SU-DHL-6 (cell line): Measurements from ENCODE around the gene EIF4E1B.

ENCODE experiments used
- H2AFZ ChIP-seq: fragments of 200-600 bp; sonication (generic); 2 replicates; pipeline ENCODE4 v1.6.1; 2014; ENCODE audit warnings: low read depth, mild to moderate bottlenecking, moderate library complexity, mixed read lengths, antibody characterized with exemption, low read length; ENCODE audit not compliant: severe bottlenecking
- H3F3A ChIP-seq: fragments of 200-600 bp; shearing (Covaris generic); 2 replicates; pipeline ENCODE4 v1.6.0; 2016; ENCODE audit warnings: antibody characterized with exemption, mild to moderate bottlenecking; ENCODE audit not compliant: insufficient read depth
- H3K27ac ChIP-seq: fragments of 200-600 bp; sonication (generic); 2 replicates; pipeline ENCODE4 v1.5.1; 2016; ENCODE audit warnings: low read depth, mild to moderate bottlenecking, low read length, moderate library complexity, mixed read lengths
- H3K27me3 ChIP-seq: fragments of 200-600 bp; sonication (generic), shearing (Covaris generic); 2 replicates; pipeline ENCODE4 v1.6.0; 2014; ENCODE audit warnings: mild to moderate bottlenecking, low read length
- H3K36me3 ChIP-seq: fragments of 200-600 bp; sonication (generic); 2 replicates; pipeline ENCODE4 v1.6.1; 2014; ENCODE audit warnings: mild to moderate bottlenecking, low read length, mixed read lengths
- H3K4me2 ChIP-seq: fragments of 300-600, 200-600 bp; shearing (Covaris generic), sonication (generic); 2 replicates; pipeline ENCODE4 v1.6.0; 2014; ENCODE audit warnings: low read length, low read depth, mild to moderate bottlenecking; ENCODE audit not compliant: poor library complexity, severe bottlenecking
- H3K4me3 ChIP-seq: fragments of 200-600 bp; sonication (generic); 2 replicates; pipeline ENCODE4 v1.5.1; 2014; ENCODE audit warnings: antibody characterized with exemption, low read length, mild to moderate bottlenecking, mixed read lengths; ENCODE audit not compliant: insufficient read depth, poor library complexity, severe bottlenecking
- H3K79me2 ChIP-seq: fragments of 200-600 bp; sonication (generic); 2 replicates; pipeline ENCODE4 v1.6.1; 2014; ENCODE audit warnings: mild to moderate bottlenecking, low read length, moderate library complexity; ENCODE audit not compliant: insufficient read depth
- H3K9ac ChIP-seq: fragments of 200-600 bp; sonication (generic); 2 replicates; pipeline ENCODE4 v1.7.0; 2014; ENCODE audit warnings: mild to moderate bottlenecking, low read length
- H3K9me2 ChIP-seq: fragments of 200-600 bp; sonication (generic); replicated peaks from 2 replicates; pipeline ENCODE4 v1.6.1; 2014; ENCODE audit warnings: low read length; ENCODE audit not compliant: insufficient read depth
- H3K9me3 ChIP-seq: fragments of 200-600 bp; sonication (generic); 2 replicates; pipeline ENCODE4 v1.6.1; 2014; ENCODE audit warnings: low read length, mixed read lengths; ENCODE audit not compliant: insufficient read depth
- H4K20me1 ChIP-seq: fragments of 200-600 bp; sonication (generic); 2 replicates; pipeline ENCODE4 v1.6.1; 2014; ENCODE audit warnings: low read depth, mild to moderate bottlenecking, antibody characterized with exemption, low read length, moderate library complexity, mixed read lengths
- CTCF ChIP-seq: fragments of 200-600 bp; sonication (generic); IDR thresholded peaks from one replicate; pipeline ENCODE4 v1.5.1; 2017; ENCODE audit warnings: antibody characterized with exemption, mild to moderate bottlenecking, low read length, moderate library complexity; ENCODE audit not compliant: insufficient read depth, poor library complexity, severe bottlenecking
- EZH2phosphoT487 ChIP-seq: fragments of 200-600 bp; sonication (generic), shearing (Covaris generic); conservative IDR thresholded peaks from 2 replicates; pipeline ENCODE4 v1.6.1; 2018; ENCODE audit warnings: mild to moderate bottlenecking, antibody characterized with exemption, low read length, moderate library complexity, mixed read lengths

The EIF4E1B gene

GRCh38 chr5:176675676-176676360 is 45.3 kb downstream of the EIF4E1B start:
- Histone ChIP-seq H3K9ac (no peak overlapping the region), H3K36me3 (no peaks in the 10 kb centered on the region), H2AFZ (no peak overlapping the region), H3K9me3 (no peaks in the 10 kb centered on the region), H3K27me3 (no peaks in the 10 kb centered on the region), H3K27ac (no peak overlapping the region), H3F3A (no peaks in the 10 kb centered on the region), H3K4me2 (no peak overlapping the region), H3K4me3 (no peak overlapping the region), H3K79me2 (no peaks in the 10 kb centered on the region), H3K9me2 (no peaks in the 10 kb centered on the region), H4K20me1 (no peaks in the 10 kb centered on the region)
- TF ChIP-seq EZH2phosphoT487 (no peak), CTCF (no peak)

- Histone ChIP-seq H4K20me1 (no peaks in the 10 kb centered on the region), H3F3A (no peaks in the 10 kb centered on the region), H3K9me3 (no peaks in the 10 kb centered on the region), H3K9me2 (no peaks in the 10 kb centered on the region), H3K4me3 (no peak overlapping the region), H3K36me3 (no peaks in the 10 kb centered on the region), H3K79me2 (no peaks in the 10 kb centered on the region), H3K4me2 (no peak overlapping the region), H3K9ac (no peak overlapping the region), H3K27me3 (no peaks in the 10 kb centered on the region), H3K27ac (no peak overlapping the region), H2AFZ (no peak overlapping the region)
- TF ChIP-seq EZH2phosphoT487 (no peak), CTCF (no peak)
Measured at GRCh38 chr5:176676361-176676824, 45.9 kb downstream of the EIF4E1B start.

- Histone ChIP-seq H3K79me2 (no peaks in the 10 kb centered on the region), H3F3A (no peaks in the 10 kb centered on the region), H2AFZ (no peak overlapping the region), H3K4me3 (no peak overlapping the region), H3K9ac (no peak overlapping the region), H3K4me2 (no peak overlapping the region), H3K36me3 (no peaks in the 10 kb centered on the region), H3K9me2 (no peaks in the 10 kb centered on the region), H4K20me1 (no peaks in the 10 kb centered on the region), H3K27ac (no peak overlapping the region), H3K27me3 (no peaks in the 10 kb centered on the region), H3K9me3 (no peaks in the 10 kb centered on the region)
- TF ChIP-seq CTCF (no peak), EZH2phosphoT487 (no peak)
Measured at GRCh38 chr5:176677209-176677939, 46.9 kb downstream of the EIF4E1B start.
